WERI-Rb-1 (cell line): ENCODE data around the gene ZCCHC4.

Source experiments
- DNase-seq: peaks from one replicate; pipeline ENCODE4 v3.0.0-alpha.2; 2020
- H3K27ac ChIP-seq: fragments of 250-450 bp; sonication (Bioruptor Pico); 2 replicates; pipeline ENCODE4 v1.5.1; 2020; ENCODE audit warnings: mild to moderate bottlenecking, moderate library complexity
- H3K27me3 ChIP-seq: fragments of 250-450 bp; sonication (Bioruptor Pico); 2 replicates; pipeline ENCODE4 v1.5.1; 2021; ENCODE audit warnings: mild to moderate bottlenecking, low read depth, moderate library complexity; ENCODE audit not compliant: insufficient read depth, severe bottlenecking
- H3K36me3 ChIP-seq: fragments of 250-450 bp; sonication (Bioruptor Pico); 2 replicates; pipeline ENCODE4 v1.5.1; 2020; ENCODE audit warnings: mild to moderate bottlenecking, moderate library complexity
- H3K4me3 ChIP-seq: 2 replicates; pipeline ENCODE4 v1.5.1; 2011; ENCODE audit warnings: low read depth, mild to moderate bottlenecking, control low read depth, low read length
- H3K9me3 ChIP-seq: fragments of 250-450 bp; sonication (Bioruptor Pico); 2 replicates; pipeline ENCODE4 v1.5.1; 2021; ENCODE audit warnings: mild to moderate bottlenecking, moderate library complexity; ENCODE audit not compliant: severe bottlenecking
- TF ChIP-seq, protein P1 (sequence below): IDR thresholded peaks from 2 replicates; pipeline ENCODE4 v1.5.1; 2011; ENCODE audit warnings: low read depth, mild to moderate bottlenecking, control low read depth, inconsistent platforms, low read length

ZCCHC4 gene

DNA sequence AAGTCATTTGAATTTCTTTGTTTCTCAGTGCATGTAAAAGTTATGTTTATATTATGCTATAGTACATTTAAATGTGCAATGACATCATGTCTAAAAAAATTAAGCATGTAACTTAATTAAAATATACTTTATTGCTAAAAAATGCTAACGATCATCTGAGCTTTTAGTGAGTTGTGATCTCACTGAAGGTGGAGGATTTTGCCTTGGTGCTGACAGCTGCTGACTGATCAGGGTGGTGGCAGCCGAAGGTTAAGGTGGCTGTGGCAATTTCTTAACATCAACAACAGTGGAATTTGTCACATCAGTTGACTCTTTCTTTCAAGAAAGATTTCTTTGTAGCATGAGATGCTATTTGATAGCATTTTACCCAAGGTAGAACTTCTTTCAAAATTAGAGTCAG lies 71.1 kb downstream of the ZCCHC4 start:
- no peaks in the 10 kb centered on the region for H3K27me3 ChIP-seq
- TF ChIP-seq, protein P1, sequence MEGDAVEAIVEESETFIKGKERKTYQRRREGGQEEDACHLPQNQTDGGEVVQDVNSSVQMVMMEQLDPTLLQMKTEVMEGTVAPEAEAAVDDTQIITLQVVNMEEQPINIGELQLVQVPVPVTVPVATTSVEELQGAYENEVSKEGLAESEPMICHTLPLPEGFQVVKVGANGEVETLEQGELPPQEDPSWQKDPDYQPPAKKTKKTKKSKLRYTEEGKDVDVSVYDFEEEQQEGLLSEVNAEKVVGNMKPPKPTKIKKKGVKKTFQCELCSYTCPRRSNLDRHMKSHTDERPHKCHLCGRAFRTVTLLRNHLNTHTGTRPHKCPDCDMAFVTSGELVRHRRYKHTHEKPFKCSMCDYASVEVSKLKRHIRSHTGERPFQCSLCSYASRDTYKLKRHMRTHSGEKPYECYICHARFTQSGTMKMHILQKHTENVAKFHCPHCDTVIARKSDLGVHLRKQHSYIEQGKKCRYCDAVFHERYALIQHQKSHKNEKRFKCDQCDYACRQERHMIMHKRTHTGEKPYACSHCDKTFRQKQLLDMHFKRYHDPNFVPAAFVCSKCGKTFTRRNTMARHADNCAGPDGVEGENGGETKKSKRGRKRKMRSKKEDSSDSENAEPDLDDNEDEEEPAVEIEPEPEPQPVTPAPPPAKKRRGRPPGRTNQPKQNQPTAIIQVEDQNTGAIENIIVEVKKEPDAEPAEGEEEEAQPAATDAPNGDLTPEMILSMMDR = no peak
- no peak overlapping the region for H3K4me3 ChIP-seq
- H3K9me3 ChIP-seq = no peaks in the 10 kb centered on the region
- DNase-seq = no peak
- peaks cover 35% of the 10 kb centered on the region for H3K36me3 ChIP-seq
- H3K27ac ChIP-seq = no peak overlapping the region

DNA sequence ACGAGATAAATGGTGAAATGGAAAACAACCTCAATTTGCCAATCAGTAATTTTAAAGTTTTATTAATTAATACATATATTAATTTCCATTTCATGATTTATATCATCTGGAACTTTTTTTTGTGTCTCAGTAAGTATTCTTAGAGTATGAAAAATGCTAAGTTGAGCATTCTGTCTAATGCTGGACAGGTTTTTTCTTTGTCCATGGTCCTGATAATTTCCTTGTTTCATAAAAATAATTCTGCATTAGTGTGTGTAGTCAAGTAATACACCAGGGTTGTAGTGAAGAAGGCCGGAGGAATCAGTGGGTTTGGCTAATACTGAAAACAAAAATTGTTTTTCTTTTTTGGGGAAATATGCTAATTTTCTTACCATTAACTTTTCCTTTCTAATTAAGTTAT lies 74.4 kb downstream of the ZCCHC4 start:
- Histone ChIP-seq H3K27ac (no peak overlapping the region), H3K4me3 (no peak overlapping the region), H3K9me3 (no peaks in the 10 kb centered on the region), H3K27me3 (no peaks in the 10 kb centered on the region), H3K36me3 (peaks cover 45% of the 10 kb centered on the region)
- TF ChIP-seq, protein P1 = no peak
- no peak for DNase-seq

DNA sequence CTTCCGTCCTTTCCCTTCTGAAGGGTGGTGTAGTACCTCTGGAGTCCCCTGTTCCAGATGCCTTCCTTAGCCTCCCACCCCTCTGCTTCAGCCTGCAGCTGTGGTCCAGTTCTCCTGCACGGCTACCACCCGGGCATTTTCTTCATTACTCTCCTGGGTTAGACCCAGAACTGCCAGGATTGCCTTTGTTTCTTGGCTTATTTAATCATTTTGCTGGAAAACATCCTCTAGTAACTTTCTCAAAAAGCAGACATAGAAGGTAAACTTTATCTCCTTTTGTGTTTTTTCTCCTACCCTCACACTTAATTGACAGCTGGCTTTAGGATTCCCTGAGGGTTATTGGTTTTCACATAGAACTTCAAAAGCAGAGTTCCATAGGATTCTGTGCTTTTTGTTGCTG lies 84.7 kb downstream of the ZCCHC4 start:
- TF ChIP-seq, protein P1 = no peak
- Histone ChIP-seq H3K27ac (no peak overlapping the region), H3K9me3 (no peaks in the 10 kb centered on the region), H3K36me3 (peaks cover 64% of the 10 kb centered on the region), H3K27me3 (no peaks in the 10 kb centered on the region), H3K4me3 (no peak overlapping the region)
- no peak for DNase-seq

DNA sequence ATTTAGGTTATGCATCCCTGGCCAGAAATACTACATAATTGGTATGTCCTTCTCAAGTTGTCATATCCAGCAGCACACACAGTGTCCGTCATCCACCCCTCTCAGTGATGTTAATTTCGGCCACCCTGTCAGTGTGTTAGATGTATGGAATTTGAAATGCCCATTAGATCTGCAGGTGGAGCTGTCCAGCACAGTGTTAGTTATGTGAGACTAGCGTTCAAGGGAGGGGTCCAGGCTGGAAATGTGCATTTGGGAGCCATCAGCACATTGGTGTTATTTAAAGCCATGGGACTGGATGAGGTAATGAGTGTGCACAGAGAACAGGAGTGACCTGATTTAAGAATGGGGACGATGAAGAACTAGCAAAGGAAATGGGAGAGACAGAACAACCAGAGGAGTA lies 86.9 kb downstream of the ZCCHC4 start:
- TF ChIP-seq, protein P1 = no peak
- Histone ChIP-seq H3K36me3 (peaks cover 46% of the 10 kb centered on the region), H3K9me3 (no peaks in the 10 kb centered on the region), H3K27ac (no peak overlapping the region), H3K27me3 (no peaks in the 10 kb centered on the region), H3K4me3 (no peak overlapping the region)
- DNase-seq = no peak

DNA sequence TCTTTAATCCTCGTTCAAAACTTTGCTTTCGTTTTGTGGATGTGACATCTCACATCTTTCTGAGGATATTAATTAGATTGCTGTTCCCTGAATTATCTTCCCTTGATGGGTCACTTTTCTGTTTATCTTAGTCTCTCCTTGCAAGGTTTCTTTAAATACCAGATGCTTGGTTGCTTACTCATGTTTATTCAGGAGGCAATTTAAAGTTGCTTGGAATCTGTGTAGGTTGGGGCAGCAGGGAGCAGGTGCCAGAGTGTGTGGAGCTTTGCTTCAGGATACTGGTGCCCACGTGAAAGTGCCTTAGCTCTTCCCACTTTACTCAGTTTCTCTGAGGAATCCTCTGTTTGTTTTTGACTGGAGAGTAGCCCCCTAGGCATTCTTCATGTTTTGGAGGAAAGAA lies 88.5 kb downstream of the ZCCHC4 start:
- H3K9me3 ChIP-seq = no peaks in the 10 kb centered on the region
- TF ChIP-seq, protein P1 = no peak
- H3K4me3 ChIP-seq = no peak overlapping the region
- no peaks in the 10 kb centered on the region for H3K27me3 ChIP-seq
- no peak for DNase-seq
- H3K27ac ChIP-seq = no peak overlapping the region
- peaks cover 33% of the 10 kb centered on the region for H3K36me3 ChIP-seq

DNA sequence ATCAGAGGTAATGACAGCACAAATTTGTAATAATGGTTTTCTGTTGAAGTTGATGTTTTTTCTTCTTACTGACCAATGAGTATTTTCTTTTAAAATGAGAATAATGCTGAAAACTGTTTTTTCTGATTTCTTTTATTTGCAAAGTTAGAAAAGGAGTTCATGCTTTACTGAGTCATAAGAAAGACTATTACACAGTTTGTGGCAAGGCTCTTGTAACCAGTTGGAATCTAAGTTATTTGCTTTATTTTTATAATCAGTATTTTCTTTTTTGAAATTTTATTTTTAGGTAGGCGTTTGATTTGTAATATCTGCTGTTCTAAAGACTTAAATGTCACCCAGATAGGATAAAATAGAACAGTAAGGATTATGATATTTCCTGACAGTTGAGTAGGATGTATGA lies 89.9 kb downstream of the ZCCHC4 start:
- Histone ChIP-seq H3K9me3 (no peaks in the 10 kb centered on the region), H3K27me3 (no peaks in the 10 kb centered on the region), H3K36me3 (peaks cover 26% of the 10 kb centered on the region), H3K27ac (no peak overlapping the region), H3K4me3 (no peak overlapping the region)
- TF ChIP-seq, protein P1 = no peak
- no peak for DNase-seq
